HepG2 (cell line): ENCODE data around the gene MAN2A1. TPM values are rescaled to one million over a fixed set of nuclear protein-coding genes. Genes with fewer than 3 reads are reported as not detected.

ENCODE experiments used
- ATAC-seq: fragments of 200-7000 bp; cut with Tn5 transposase; 3 replicates; pipeline ENCODE4 v1.9.1; 2020; ENCODE audit warnings: mild to moderate bottlenecking, moderate library complexity
- BruUV-seq: library from RNA; stranded (reverse); fragments of 400-500 nt; replicated peaks from 2 replicates; lab custom pipeline; 2021; lab: Mats Ljungman, UMichigan
- CTCF ChIA-PET: fragments of 300-600 bp; formaldehyde crosslinking; extraction: SDS; loops from one replicate; lab custom pipeline; 2021; ENCODE audit warnings: low total read pairs, inconsistent platforms, low intra/inter-chr PET ratio; lab: Yijun Ruan, JAX
- POLR2A ChIA-PET: fragments of 350-600 bp; sonication (Branson Sonifier 250); formaldehyde crosslinking; loops from one replicate; lab custom pipeline; 2020; ENCODE audit warnings: antibody characterized with exemption, inconsistent platforms; lab: Yijun Ruan, JAX
- DNase-seq: peaks from one replicate; pipeline ENCODE4 v3.0.0-alpha.2; 2015; ENCODE audit warnings: low spot score
- FAIRE-seq: peaks from 3 replicates; lab custom pipeline; 2011; peaks lifted over from hg19 to GRCh38; lab: Jason Lieb, UNC
- H2AFZ ChIP-seq: one replicate; pipeline ENCODE4 v1.6.1; 2011; ENCODE audit warnings: low read length, inconsistent platforms
- H3K27ac ChIP-seq: fragments of 300-600 bp; 3 replicates; pipeline ENCODE4 v1.8.0; 2011; ENCODE audit warnings: mixed run types, mild to moderate bottlenecking, mixed read lengths, low read length, inconsistent platforms; ENCODE audit not compliant: insufficient read depth; ENCODE audit errors: extremely low read length
- H3K27me3 ChIP-seq, 2 experiments: fragments of 200-600 bp in 1 of 2; 2 replicates in 1 of 2; 3 replicates in 1 of 2; pipeline versions ENCODE4 v1.6.0 to v1.8.0; 2011; ENCODE audit warnings: low read length in 2 of 2, mild to moderate bottlenecking in 2 of 2, moderate library complexity in 2 of 2, inconsistent platforms in 1 of 2; ENCODE audit not compliant: insufficient read depth in 2 of 2, control insufficient read depth in 1 of 2
- H3K36me3 ChIP-seq, 2 experiments: fragments of 200-600 bp in 1 of 2; replicated peaks in 1 of 2; 2 replicates in 1 of 2; 3 replicates in 1 of 2; pipeline versions ENCODE4 v1.5.1 to v1.8.0; 2011; ENCODE audit warnings: low read length in 2 of 2, inconsistent platforms in 1 of 2; ENCODE audit not compliant: insufficient read depth in 2 of 2, control insufficient read depth in 1 of 2
- H3K4me1 ChIP-seq: 2 replicates; pipeline ENCODE4 v1.5.1; 2012; ENCODE audit warnings: low read length, inconsistent platforms; ENCODE audit not compliant: insufficient read depth
- H3K4me2 ChIP-seq: 2 replicates; pipeline ENCODE4 v1.6.0; 2011; ENCODE audit warnings: low read depth, low read length, inconsistent platforms
- H3K4me3 ChIP-seq, 3 experiments: fragments of 200-600 bp in 1 of 3; sonication (generic), shearing (Covaris generic) in 1 of 3; replicated peaks in 1 of 3; 2 replicates each; pipeline ENCODE4 v1.5.1; 2011 to 2016; ENCODE audit warnings: low read length in 3 of 3, inconsistent platforms in 2 of 3, low read depth in 2 of 3, mild to moderate bottlenecking in 2 of 3, control low read depth in 1 of 3, mixed read lengths in 1 of 3; ENCODE audit not compliant: insufficient read depth in 1 of 3
- H3K79me2 ChIP-seq: one replicate; pipeline ENCODE4 v1.6.1; 2011; ENCODE audit warnings: low read length, inconsistent platforms; ENCODE audit not compliant: insufficient read depth
- H3K9ac ChIP-seq: 2 replicates; pipeline ENCODE4 v1.6.0; 2011; ENCODE audit warnings: mild to moderate bottlenecking, low read depth, low read length, inconsistent platforms; ENCODE audit not compliant: insufficient read depth
- H3K9me3 ChIP-seq: 2 replicates; pipeline ENCODE4 v1.5.1; 2012; ENCODE audit warnings: mild to moderate bottlenecking, low read length
- H4K20me1 ChIP-seq: 2 replicates; pipeline ENCODE4 v1.6.0; 2011; ENCODE audit warnings: inconsistent platforms, mild to moderate bottlenecking, low read length, moderate library complexity; ENCODE audit not compliant: insufficient read depth
- ADNP ChIP-seq: sonication (generic); formaldehyde crosslinking; IDR thresholded peaks from 2 replicates; pipeline ENCODE4 v1.4.0; 2020; ENCODE audit warnings: missing genetic modification reagents
- BRCA1 ChIP-seq: sonication (generic); formaldehyde crosslinking; IDR thresholded peaks from 2 replicates; pipeline ENCODE4 v1.4.0; 2020; ENCODE audit warnings: missing genetic modification reagents
- ETV6 ChIP-seq: sonication (generic); formaldehyde crosslinking; conservative IDR thresholded peaks from 2 replicates; pipeline ENCODE4 v1.4.0; 2020; ENCODE audit warnings: missing genetic modification reagents
- KLF6 ChIP-seq: IDR thresholded peaks from 2 replicates; pipeline ENCODE4 v1.8.0; 2016; ENCODE audit warnings: missing biosample characterization, missing genetic modification reagents
- MBD4 ChIP-seq: IDR thresholded peaks from 2 replicates; pipeline ENCODE4 v1.6.1; 2012; ENCODE audit warnings: low read length, inconsistent platforms, borderline replicate concordance
- RBAK ChIP-seq: sonication (generic); formaldehyde crosslinking; IDR thresholded peaks from 2 replicates; pipeline ENCODE4 v1.5.1; 2020; ENCODE audit warnings: mild to moderate bottlenecking, missing genetic modification reagents
- RFXAP ChIP-seq: sonication (generic); formaldehyde crosslinking; IDR thresholded peaks from 2 replicates; pipeline ENCODE4 v1.4.0; 2020; ENCODE audit warnings: missing genetic modification reagents, borderline replicate concordance
- SIN3B ChIP-seq: fragments of 150-350 bp; IDR thresholded peaks from 2 replicates; pipeline ENCODE4 v1.6.1; 2014; ENCODE audit warnings: low read length
- ZBTB8A ChIP-seq: sonication (generic); formaldehyde crosslinking; IDR thresholded peaks from 2 replicates; pipeline ENCODE4 v1.4.0; 2020; ENCODE audit warnings: mild to moderate bottlenecking, low read depth, missing genetic modification reagents, borderline replicate concordance
- ZFP36L2 ChIP-seq: sonication (generic); formaldehyde crosslinking; IDR thresholded peaks from 2 replicates; pipeline ENCODE4 v1.4.0; 2020; ENCODE audit warnings: missing genetic modification reagents
- ZNF225 ChIP-seq: sonication (generic); formaldehyde crosslinking; IDR thresholded peaks from 2 replicates; pipeline ENCODE4 v1.4.0; 2020; ENCODE audit warnings: mild to moderate bottlenecking, missing genetic modification reagents
- ZNF296 ChIP-seq: sonication (generic); formaldehyde crosslinking; conservative IDR thresholded peaks from 2 replicates; pipeline ENCODE4 v1.5.0; 2020; ENCODE audit warnings: mild to moderate bottlenecking, missing genetic modification reagents
- ZNF460 ChIP-seq: sonication (generic); formaldehyde crosslinking; IDR thresholded peaks from 2 replicates; pipeline ENCODE4 v1.5.1; 2020; ENCODE audit warnings: missing genetic modification reagents, mild to moderate bottlenecking, borderline replicate concordance
- ZNF530 ChIP-seq: sonication (generic); formaldehyde crosslinking; IDR thresholded peaks from 2 replicates; pipeline ENCODE4 v1.5.0; 2020; ENCODE audit warnings: low read depth, mild to moderate bottlenecking, missing genetic modification reagents
- ZNF563 ChIP-seq: sonication (generic); formaldehyde crosslinking; IDR thresholded peaks from 2 replicates; pipeline ENCODE4 v1.8.0; 2022; ENCODE audit warnings: mild to moderate bottlenecking, moderate library complexity, missing genetic modification reagents
- ZNF737 ChIP-seq: sonication (generic); formaldehyde crosslinking; IDR thresholded peaks from 2 replicates; pipeline ENCODE4 v1.5.0; 2020; ENCODE audit warnings: missing genetic modification reagents, mild to moderate bottlenecking, borderline replicate concordance
- WGBS: methylation state at CpG from one replicate; pipeline ENCODE4 v1.1.6; 2017; ENCODE audit warnings: low lambda C conversion rate; 5-methylcytosine and 5-hydroxymethylcytosine counted together
- in situ Hi-C: cut with HindIII; loops from 2 replicates; pipeline ENCODE4 v1.10.0; 2017; ENCODE audit warnings: low pct_unique_long_range_greater_than_20kb; ENCODE audit not compliant: extremely low pct_ligation_motif_present
- intact Hi-C: fragments of 100-400 bp; cut with micrococcal nuclease; formaldehyde crosslinking; loops from one replicate; pipeline ENCODE4 v1.10.0; 2022; ENCODE audit not compliant: unreplicated experiment
- polyA plus RNA-seq, 8 experiments: library from polyadenylated mRNA; depleted of rRNA in 3 of 8; stranded (reverse) in 7 of 8; unstranded in 1 of 8; fragments of >200 nt; fragmentation: Illumina TruSeq in 4 of 8; extraction: Trizol in 4 of 8; gene quantifications; 2 replicates each; pipeline versions ENCODE4 v1.2.1 to v1.2.3, GENCODE V29; 2011 to 2016; ENCODE audit warnings: low read depth in 4 of 8, missing spikeins in 1 of 8, mixed read lengths in 1 of 8; ENCODE audit not compliant: insufficient read depth in 1 of 8
- total RNA-seq, 5 experiments: library from RNA; depleted of rRNA; stranded (reverse); fragments of >200 nt; fragmentation: Illumina TruSeq; extraction: Trizol; gene quantifications; 2 replicates each; pipeline ENCODE4 v1.2.3, GENCODE V29; 2016; ENCODE audit warnings: low read depth in 1 of 5
- TF ChIP-seq, protein P1 (sequence below): sonication (generic); formaldehyde crosslinking; IDR thresholded peaks from 2 replicates; pipeline ENCODE4 v1.5.0; 2020; ENCODE audit warnings: missing genetic modification reagents
- TF ChIP-seq, protein P2 (sequence below): sonication (generic); formaldehyde crosslinking; IDR thresholded peaks from 2 replicates; pipeline ENCODE4 v1.8.1; 2023; ENCODE audit warnings: missing genetic modification reagents, inconsistent platforms, borderline replicate concordance

Gene MAN2A1
- total and polyA plus RNA-seq, 2 of the 13 experiments (the other 11 are each of a cell fraction or from before 2014, with no cell fraction given) = 56.2 to 80.5 TPM

DNA sequence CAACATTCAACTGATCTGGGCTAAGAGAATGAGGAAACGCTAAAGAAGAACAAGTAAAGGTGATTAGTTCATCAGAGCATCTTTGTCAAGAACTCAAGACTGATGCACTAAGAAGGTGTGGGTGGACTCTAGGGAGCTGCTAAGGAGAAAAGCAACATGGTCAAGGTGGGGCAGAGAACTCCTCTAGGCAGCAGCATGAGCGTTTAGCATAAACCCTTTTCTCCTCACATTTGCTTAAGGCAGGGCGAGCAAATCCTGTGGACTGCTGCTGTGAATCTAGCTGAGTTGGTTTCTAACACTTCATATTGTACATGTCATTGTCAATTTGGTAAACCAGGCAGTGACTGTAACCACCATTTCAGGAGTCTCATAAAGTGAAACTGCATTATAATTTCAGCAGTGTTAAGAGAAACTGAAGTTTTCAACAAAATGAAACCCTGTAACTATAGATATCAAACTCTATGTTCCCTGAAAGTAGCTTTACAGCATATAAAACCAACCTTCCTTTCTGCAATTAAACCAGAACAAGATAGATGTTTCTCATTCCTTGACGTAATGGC is 45.9 kb upstream of the MAN2A1 start:
- no peaks in the 10 kb centered on the region for H3K4me1 ChIP-seq
- no peak overlapping the region for H3K4me3 ChIP-seq
- H3K9ac ChIP-seq = no peak overlapping the region
- BruUV-seq = no TSS peak
- in situ Hi-C loops (no loop called here), intact Hi-C loops (no loop called here)
- ChIA-PET CTCF (no interaction called here), POLR2A (no interaction called here)
- ATAC-seq (no peak), FAIRE-seq (no peak), DNase-seq (no peak)
- no peak overlapping the region for H3K27ac ChIP-seq
- H3K79me2 ChIP-seq = no peaks in the 10 kb centered on the region
- no peak overlapping the region for H3K4me2 ChIP-seq
- no peak overlapping the region for H2AFZ ChIP-seq
- WGBS = 41% methylated on average over 3 of the region's 4 CpGs
- H3K36me3 ChIP-seq = no peaks in the 10 kb centered on the region
- H3K27me3 ChIP-seq = no peaks in the 10 kb centered on the region; a peak in 1 of 5 replicates
- H3K9me3 ChIP-seq = no peaks in the 10 kb centered on the region
- TF ChIP-seq ZNF563 (CRISPR knock-in tag) (no peak), ZNF225 (CRISPR knock-in tag) (no peak), KLF6 (CRISPR knock-in tag) (no peak), RBAK (CRISPR knock-in tag) (no peak), MBD4 (no peak)
- TF ChIP-seq, protein P1, sequence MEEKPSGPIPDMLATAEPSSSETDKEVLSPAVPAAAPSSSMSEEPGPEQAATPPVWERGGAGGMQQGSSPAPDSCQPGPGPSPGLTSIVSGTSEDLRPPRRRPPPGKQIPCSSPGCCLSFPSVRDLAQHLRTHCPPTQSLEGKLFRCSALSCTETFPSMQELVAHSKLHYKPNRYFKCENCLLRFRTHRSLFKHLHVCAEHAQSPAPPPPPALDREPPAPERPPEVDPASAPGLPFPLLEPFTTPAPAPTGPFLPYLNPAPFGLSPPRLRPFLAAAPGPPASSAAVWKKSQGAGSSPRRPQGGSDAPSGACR (CRISPR knock-in tag) = no peak
- no peaks in the 10 kb centered on the region for H4K20me1 ChIP-seq

DNA sequence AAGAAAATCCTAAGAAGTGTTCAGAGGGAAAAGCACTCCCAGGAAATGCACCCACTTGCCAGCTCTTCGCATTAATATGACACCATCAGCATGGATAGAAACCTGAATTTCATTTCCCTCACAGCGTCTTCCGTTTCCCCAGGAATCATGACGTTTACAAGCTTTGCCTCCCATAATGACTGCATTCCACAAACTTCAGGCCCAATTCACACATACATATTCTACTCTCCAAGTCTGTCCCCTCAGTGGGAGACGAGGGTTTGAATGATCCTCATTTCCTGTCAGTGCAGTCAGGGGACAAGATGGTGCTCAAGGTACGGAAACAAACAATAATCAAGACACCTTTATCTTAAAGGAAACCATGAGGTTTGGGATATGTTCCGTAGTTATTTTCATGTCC is 44.9 kb upstream of the MAN2A1 start:
- Histone ChIP-seq H3K4me1 (no peaks in the 10 kb centered on the region), H4K20me1 (no peaks in the 10 kb centered on the region), H3K9me3 (no peaks in the 10 kb centered on the region), H3K36me3 (no peaks in the 10 kb centered on the region), H3K27me3 (no peaks in the 10 kb centered on the region; a peak in 1 of 5 replicates), H3K4me3 (no peak overlapping the region), H3K79me2 (no peaks in the 10 kb centered on the region), H3K9ac (no peak overlapping the region), H2AFZ (no peak overlapping the region), H3K4me2 (no peak overlapping the region), H3K27ac (no peak overlapping the region)
- intact Hi-C loops (no loop called here), in situ Hi-C loops (no loop called here)
- ChIA-PET POLR2A (no interaction called here), CTCF (no interaction called here)
- ATAC-seq (no peak), DNase-seq (no peak), FAIRE-seq (no peak)
- BruUV-seq = no TSS peak
- TF ChIP-seq ZFP36L2 (CRISPR knock-in tag) (no peak), ZNF737 (CRISPR knock-in tag) (no peak), ZNF530 (CRISPR knock-in tag) (no peak), SIN3B (no peak), ADNP (CRISPR knock-in tag) (no peak), ZBTB8A (CRISPR knock-in tag) (no peak), ETV6 (no peak), ZNF563 (CRISPR knock-in tag) (no peak), RFXAP (CRISPR knock-in tag) (no peak), ZNF460 (CRISPR knock-in tag) (no peak), ZNF296 (CRISPR knock-in tag) (no peak), BRCA1 (CRISPR knock-in tag) (no peak)
- TF ChIP-seq, protein P2, sequence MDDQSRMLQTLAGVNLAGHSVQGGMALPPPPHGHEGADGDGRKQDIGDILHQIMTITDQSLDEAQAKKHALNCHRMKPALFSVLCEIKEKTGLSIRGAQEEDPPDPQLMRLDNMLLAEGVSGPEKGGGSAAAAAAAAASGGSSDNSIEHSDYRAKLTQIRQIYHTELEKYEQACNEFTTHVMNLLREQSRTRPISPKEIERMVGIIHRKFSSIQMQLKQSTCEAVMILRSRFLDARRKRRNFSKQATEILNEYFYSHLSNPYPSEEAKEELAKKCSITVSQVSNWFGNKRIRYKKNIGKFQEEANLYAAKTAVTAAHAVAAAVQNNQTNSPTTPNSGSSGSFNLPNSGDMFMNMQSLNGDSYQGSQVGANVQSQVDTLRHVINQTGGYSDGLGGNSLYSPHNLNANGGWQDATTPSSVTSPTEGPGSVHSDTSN (CRISPR knock-in tag) = no peak
- WGBS = 41% methylated on average over 7 of the region's 7 CpGs
